C4-2B (cell line): ENCODE measurements around the gene HSPG2.

Experiments used
- ZFX ChIP-seq: fragments of 450-650 bp; IDR thresholded peaks from 2 replicates; pipeline ENCODE4 v1.6.1; 2017
- TF ChIP-seq, protein P1 (sequence below): fragments of 450-650 bp; conservative IDR thresholded peaks from 2 replicates; pipeline ENCODE4 v1.5.1; 2017; ENCODE audit warnings: mild to moderate bottlenecking

DNA sequence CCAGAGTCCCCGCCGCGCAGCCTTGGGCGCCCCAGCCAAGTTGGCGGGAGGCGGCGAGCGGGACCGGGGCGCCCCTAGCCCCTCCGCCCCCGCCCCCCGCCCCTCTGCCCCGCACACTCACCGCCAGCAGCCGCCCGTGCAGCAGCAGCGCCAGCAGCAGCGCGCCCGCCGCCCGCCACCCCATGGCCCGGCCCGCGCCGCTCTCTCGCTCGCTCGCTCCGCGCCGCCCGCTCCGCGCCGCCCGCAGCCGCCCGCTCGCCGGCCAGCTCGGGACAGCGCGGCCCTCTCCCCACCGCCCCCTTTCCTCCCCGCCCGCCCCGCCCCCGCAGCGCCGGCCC lies at the start of gene HSPG2:
- TF ChIP-seq, protein P1, sequence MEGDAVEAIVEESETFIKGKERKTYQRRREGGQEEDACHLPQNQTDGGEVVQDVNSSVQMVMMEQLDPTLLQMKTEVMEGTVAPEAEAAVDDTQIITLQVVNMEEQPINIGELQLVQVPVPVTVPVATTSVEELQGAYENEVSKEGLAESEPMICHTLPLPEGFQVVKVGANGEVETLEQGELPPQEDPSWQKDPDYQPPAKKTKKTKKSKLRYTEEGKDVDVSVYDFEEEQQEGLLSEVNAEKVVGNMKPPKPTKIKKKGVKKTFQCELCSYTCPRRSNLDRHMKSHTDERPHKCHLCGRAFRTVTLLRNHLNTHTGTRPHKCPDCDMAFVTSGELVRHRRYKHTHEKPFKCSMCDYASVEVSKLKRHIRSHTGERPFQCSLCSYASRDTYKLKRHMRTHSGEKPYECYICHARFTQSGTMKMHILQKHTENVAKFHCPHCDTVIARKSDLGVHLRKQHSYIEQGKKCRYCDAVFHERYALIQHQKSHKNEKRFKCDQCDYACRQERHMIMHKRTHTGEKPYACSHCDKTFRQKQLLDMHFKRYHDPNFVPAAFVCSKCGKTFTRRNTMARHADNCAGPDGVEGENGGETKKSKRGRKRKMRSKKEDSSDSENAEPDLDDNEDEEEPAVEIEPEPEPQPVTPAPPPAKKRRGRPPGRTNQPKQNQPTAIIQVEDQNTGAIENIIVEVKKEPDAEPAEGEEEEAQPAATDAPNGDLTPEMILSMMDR: no peak
- no peak for TF ChIP-seq ZFX
